Measurements from ENCODE around the gene ZDHHC8.

DNA sequence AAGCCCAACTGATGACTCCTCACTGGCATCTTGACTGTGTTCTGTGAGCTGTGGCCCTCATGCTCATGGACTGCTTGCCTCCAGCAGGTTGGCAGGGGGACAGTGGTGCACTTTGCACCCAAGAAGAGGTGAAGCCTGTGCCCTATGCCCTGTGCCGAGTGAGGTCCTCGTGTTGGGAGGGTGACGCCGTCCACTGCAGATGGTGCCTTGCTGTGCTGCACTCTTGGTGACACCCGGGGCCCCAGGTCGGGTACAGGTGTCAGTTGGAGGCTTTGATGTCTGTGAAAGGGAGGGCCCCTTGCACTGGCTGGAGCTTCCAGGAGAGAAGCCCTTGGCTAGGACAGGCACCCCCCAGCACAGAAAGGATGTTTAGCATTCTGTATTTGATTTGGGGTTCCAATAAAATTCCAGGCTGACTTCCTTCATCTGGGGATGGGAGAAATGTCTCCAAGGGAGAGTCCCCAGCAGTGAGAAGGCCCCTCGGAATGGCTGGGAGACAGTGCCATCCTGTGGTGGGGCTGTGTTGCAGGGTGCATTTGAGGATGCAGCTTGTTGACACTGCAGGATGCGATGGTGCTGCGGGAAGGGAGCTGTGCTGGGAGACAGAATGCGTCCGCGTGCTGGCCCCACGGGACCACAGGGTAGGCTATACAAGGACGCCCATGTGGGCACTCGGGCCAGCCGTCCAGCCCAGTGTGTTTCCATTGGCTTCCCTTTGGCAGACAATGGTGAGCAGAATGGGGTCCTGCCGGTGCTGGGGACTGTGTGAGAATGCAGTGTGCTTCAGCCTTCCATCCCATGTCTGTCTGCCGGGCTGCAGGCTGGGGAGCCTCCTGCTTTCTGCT lies 2.5 kb upstream of the ZDHHC8 start:
- TF ChIP-seq MYC (IDR thresholded peaks at IDR 0.05; ENCODE audit: low read depth, low read length) (no peak), CTCF (IDR thresholded peaks at IDR 0.05; ENCODE audit: low read depth, low read length) (peak; percentile 48), POLR2A (IDR thresholded peaks at IDR 0.05; ENCODE audit: extremely low read depth, insufficient read length) (no peak)
